Measurements from ENCODE around the gene AGMAT. TPM values are rescaled to one million over a fixed set of nuclear protein-coding genes. Genes with fewer than 3 reads are reported as not detected.

The AGMAT gene
- total and polyA plus RNA-seq, 2 of the 13 experiments (the other 11 are each of a cell fraction or from before 2014, with no cell fraction given): 59.1 to 174 TPM

DNA sequence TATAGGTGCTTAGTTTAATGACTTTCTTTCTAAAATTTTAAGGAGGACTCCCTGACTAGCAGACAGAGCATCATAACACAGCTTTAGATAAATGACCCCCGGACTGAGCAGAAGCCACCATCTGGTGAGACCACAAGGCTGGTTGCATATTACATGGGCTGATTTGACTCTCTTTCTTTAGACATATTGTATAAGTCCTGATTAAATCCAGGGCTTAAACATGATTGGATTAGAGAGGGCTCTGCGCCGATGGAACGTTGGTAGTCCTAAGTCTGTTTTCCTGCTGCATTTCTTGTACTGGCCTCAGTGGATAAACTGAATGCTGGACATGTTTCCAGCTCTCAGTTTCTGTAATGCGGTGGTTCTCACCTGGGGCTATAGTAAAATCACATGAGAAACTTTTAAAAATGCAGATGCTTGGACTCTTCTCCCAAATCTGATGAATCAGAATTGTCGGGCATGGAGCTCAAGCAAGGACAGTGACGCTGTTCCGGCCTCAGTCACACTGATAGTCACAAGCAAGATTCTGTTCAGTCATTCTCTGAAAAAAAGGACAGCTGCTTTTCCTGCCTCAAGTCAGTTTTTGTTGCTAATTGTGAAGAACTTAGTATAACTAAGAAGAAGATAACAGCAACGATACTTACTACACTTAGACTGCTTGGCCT lies 49.0 kb upstream of the AGMAT start:
- CTCF ChIA-PET (ENCODE audit: low intra/inter-chr PET ratio, low total read pairs): no interaction called here
- H3K4me3 ChIP-seq (replicated peaks in 1 of 3; ENCODE audit: insufficient read depth in 1 of 3, low read depth in 2 of 3, low read length in 3 of 3): no peak overlapping the region
- POLR2A ChIA-PET: interaction anchor here (1.0 kb wide), 1 partner anchor 10 kb away, joined by 3 read pairs; no protein-coding TSS in a partner anchor

More for the DNA sequence above, 49.0 kb upstream of the AGMAT start:
- ATAC-seq (no peak), DNase-seq (ENCODE audit: low spot score) (no peak), FAIRE-seq (no peak)
- no peak for TF ChIP-seq HOXA7 (CRISPR knock-in tag; IDR thresholded peaks at IDR 0.05)
- TF ChIP-seq, protein P1, sequence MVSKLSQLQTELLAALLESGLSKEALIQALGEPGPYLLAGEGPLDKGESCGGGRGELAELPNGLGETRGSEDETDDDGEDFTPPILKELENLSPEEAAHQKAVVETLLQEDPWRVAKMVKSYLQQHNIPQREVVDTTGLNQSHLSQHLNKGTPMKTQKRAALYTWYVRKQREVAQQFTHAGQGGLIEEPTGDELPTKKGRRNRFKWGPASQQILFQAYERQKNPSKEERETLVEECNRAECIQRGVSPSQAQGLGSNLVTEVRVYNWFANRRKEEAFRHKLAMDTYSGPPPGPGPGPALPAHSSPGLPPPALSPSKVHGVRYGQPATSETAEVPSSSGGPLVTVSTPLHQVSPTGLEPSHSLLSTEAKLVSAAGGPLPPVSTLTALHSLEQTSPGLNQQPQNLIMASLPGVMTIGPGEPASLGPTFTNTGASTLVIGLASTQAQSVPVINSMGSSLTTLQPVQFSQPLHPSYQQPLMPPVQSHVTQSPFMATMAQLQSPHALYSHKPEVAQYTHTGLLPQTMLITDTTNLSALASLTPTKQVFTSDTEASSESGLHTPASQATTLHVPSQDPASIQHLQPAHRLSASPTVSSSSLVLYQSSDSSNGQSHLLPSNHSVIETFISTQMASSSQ (IDR thresholded peaks at IDR 0.05; ENCODE audit: low read depth): no peak
- TF ChIP-seq, protein P1 (CRISPR knock-in tag; IDR thresholded peaks at IDR 0.05; ENCODE audit: borderline replicate concordance): no peak
- BruUV-seq (replicated peaks): no TSS peak
- no peak overlapping the region for H3K4me2 ChIP-seq (ENCODE audit: low read depth, low read length)
- no peak overlapping the region for H2AFZ ChIP-seq (ENCODE audit: low read length)
- no peaks in the 10 kb centered on the region for H3K27me3 ChIP-seq (ENCODE audit: control insufficient read depth in 1 of 2, insufficient read depth in 2 of 2, low read length in 2 of 2)
- intact Hi-C loops (cut with micrococcal nuclease; ENCODE audit: unreplicated experiment) (no loop called here), in situ Hi-C loops (cut with HindIII; ENCODE audit: extremely low pct_ligation_motif_present, low pct_unique_long_range_greater_than_20kb) (no loop called here)
- peaks cover 4% of the 10 kb centered on the region for H3K79me2 ChIP-seq (ENCODE audit: insufficient read depth, low read length)
- H3K36me3 ChIP-seq (replicated peaks in 1 of 2; ENCODE audit: control insufficient read depth in 1 of 2, insufficient read depth in 2 of 2, low read length in 2 of 2): peaks cover 41 to 92% of the 10 kb centered on the region in 2 experiments
- no peaks in the 10 kb centered on the region for H3K4me1 ChIP-seq (ENCODE audit: insufficient read depth, low read length)
- no peaks in the 10 kb centered on the region for H3K9me3 ChIP-seq (ENCODE audit: low read length)
- WGBS (ENCODE audit: low lambda C conversion rate): 97% methylated on average over 9 of the region's 9 CpGs
- H4K20me1 ChIP-seq (ENCODE audit: insufficient read depth, low read length): peaks cover 15% of the 10 kb centered on the region
- H3K9ac ChIP-seq (ENCODE audit: insufficient read depth, low read depth, low read length): no peak overlapping the region
- no peak overlapping the region for H3K27ac ChIP-seq (ENCODE audit: extremely low read length, insufficient read depth, low read length)
